GM10248 (cell line): ENCODE results near the gene PRR36.
"Not testable (repeated sequence)": the region's sequence is repeated elsewhere in the genome, so short reads cannot be mapped to it uniquely, and the experiment has no call there.

Experiments used
- CTCF ChIA-PET: fragments of 300-600 bp; sonication (Branson Sonifier 250); formaldehyde crosslinking; extraction: SDS; loops from one replicate; lab custom pipeline; 2021; ENCODE audit warnings: antibody characterized with exemption; lab: Yijun Ruan, JAX
- POLR2A ChIA-PET: fragments of 350-650 bp; sonication (Branson Sonifier 250); formaldehyde crosslinking; extraction: SDS; loops from one replicate; lab custom pipeline; 2020; ENCODE audit warnings: antibody characterized with exemption; lab: Yijun Ruan, JAX
- DNase-seq: peaks from one replicate; pipeline ENCODE4 v3.0.0; 2012; ENCODE audit errors: extremely low spot score
- TF ChIP-seq, protein P1 (sequence below): IDR thresholded peaks from 2 replicates; pipeline ENCODE4 v1.5.1; 2012; ENCODE audit warnings: mild to moderate bottlenecking, low read depth; ENCODE audit errors: extremely low read depth, missing control alignments, control extremely low read depth

Gene PRR36

DNA sequence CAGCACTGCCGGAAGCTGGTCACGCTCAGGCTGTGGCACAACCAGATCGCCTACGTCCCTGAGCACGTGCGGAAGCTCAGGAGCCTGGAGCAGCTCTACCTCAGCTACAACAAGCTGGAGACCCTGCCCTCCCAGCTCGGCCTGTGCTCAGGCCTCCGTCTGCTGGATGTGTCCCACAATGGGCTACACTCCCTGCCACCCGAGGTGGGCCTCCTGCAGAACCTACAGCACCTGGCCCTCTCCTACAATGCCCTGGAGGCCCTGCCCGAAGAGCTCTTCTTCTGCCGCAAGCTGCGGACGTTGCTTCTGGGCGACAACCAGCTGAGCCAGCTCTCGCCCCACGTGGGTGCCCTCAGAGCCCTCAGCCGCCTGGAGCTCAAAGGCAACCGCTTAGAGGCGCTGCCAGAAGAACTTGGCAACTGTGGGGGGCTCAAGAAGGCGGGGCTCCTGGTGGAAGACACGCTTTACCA is 26.2 kb upstream of the PRR36 start:
- DNase-seq = no peak
- CTCF ChIA-PET = interaction anchor here (1.0 to 7.7 kb wide), 7 partner anchors 8 to 332 kb away, joined by 3 to 60 read pairs (median 5); no protein-coding TSS in a partner anchor
- POLR2A ChIA-PET = no interaction called here
- TF ChIP-seq, protein P1, sequence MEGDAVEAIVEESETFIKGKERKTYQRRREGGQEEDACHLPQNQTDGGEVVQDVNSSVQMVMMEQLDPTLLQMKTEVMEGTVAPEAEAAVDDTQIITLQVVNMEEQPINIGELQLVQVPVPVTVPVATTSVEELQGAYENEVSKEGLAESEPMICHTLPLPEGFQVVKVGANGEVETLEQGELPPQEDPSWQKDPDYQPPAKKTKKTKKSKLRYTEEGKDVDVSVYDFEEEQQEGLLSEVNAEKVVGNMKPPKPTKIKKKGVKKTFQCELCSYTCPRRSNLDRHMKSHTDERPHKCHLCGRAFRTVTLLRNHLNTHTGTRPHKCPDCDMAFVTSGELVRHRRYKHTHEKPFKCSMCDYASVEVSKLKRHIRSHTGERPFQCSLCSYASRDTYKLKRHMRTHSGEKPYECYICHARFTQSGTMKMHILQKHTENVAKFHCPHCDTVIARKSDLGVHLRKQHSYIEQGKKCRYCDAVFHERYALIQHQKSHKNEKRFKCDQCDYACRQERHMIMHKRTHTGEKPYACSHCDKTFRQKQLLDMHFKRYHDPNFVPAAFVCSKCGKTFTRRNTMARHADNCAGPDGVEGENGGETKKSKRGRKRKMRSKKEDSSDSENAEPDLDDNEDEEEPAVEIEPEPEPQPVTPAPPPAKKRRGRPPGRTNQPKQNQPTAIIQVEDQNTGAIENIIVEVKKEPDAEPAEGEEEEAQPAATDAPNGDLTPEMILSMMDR = no peak

DNA sequence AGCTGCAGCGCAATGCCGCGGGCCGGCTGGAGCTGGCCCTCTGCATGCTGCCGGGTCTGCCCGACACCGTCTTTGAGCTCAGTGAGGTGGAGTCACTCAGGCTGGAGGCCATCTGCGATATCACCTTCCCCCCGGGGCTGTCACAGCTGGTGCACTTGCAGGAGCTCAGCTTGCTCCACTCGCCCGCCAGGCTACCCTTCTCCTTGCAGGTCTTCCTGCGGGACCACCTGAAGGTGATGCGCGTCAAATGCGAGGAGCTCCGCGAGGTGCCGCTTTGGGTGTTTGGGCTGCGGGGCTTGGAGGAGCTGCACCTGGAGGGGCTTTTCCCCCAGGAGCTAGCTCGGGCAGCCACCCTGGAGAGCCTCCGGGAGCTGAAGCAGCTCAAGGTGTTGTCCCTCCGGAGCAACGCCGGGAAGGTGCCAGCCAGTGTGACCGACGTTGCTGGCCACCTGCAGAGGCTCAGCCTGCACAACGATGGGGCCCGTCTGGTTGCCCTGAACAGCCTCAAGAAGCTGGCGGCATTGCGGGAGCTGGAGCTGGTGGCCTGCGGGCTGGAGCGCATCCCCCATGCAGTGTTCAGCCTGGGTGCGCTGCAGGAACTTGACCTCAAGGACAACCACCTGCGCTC is 25.7 kb upstream of the PRR36 start:
- TF ChIP-seq, protein P1 = no peak
- no peak for DNase-seq
- POLR2A ChIA-PET = no interaction called here
- CTCF ChIA-PET = interaction anchor here (1.0 to 7.7 kb wide), 7 partner anchors 11 to 332 kb away, joined by 3 to 60 read pairs (median 5); partner anchors contain the start of gene LRRC8E

DNA sequence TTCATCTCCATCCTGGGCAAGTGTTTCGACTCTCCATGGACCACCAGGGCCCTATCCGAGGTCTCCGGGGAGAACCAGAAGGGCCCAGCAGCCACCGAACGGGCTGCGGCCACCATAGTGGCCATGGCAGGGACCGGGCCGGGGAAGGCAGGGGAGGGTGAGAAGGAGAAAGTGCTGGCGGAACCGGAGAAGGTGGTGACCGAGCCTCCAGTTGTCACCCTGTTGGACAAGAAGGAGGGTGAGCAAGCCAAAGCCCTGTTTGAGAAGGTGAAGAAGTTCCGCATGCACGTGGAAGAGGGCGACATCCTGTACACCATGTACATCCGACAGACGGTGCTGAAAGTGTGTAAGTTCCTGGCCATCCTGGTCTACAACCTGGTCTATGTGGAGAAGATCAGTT is 24.8 kb upstream of the PRR36 start:
- CTCF ChIA-PET = interaction anchor here (1.1 to 7.7 kb wide), 4 partner anchors 10 to 48 kb away, joined by 3 to 60 read pairs (median 4); partner anchors contain the start of gene LRRC8E
- POLR2A ChIA-PET = no interaction called here
- no peak for DNase-seq
- TF ChIP-seq, protein P1 = no peak

DNA sequence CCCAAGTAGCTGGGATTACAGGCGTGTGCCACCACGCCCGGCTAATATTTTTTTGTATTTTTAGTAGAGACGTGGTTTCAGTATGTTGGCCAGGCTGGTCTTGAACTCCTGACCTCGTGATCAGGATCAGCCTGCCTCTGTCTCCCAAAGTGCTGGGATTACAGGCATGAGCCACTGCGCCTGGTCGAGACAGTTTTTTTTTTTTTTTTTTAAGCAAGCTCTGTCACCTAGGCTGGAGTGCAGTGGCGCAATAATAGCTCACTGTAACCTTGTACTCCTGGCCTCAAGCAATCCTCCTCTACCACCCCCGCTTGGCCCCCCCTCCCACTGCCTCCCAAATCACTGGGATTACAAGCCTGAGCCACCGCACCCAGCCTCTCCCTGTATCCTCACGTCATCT is 23.1 kb upstream of the PRR36 start:
- ChIA-PET CTCF (interaction anchor here (1.1 to 7.7 kb wide), 3 partner anchors 11 to 329 kb away, joined by 3 to 60 read pairs (median 4); no protein-coding TSS in a partner anchor), POLR2A (interaction anchor here (0.5 kb wide), 1 partner anchor 226 kb away, joined by 3 read pairs; no protein-coding TSS in a partner anchor)
- TF ChIP-seq, protein P1 = no peak
- no peak for DNase-seq

DNA sequence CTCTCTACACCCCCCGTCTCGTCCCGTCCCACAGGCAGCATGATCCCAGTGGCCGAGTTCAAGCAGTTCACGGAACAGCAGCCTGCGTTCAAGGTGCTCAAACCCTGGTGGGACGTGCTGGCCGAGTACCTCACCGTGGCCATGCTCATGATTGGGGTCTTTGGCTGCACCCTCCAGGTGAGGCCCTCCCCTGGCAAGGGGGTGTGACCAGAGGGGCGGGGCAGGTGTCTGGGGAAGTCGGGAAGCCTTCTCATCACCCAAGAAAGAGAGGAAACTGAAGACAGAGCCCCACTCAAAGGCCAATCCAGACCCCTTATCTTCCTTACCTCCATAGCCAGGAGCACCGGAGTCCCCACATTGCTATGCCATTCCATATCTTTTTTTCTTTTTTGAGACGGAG is 21.4 kb upstream of the PRR36 start:
- DNase-seq = no peak
- CTCF ChIA-PET = no interaction called here
- POLR2A ChIA-PET = no interaction called here
- TF ChIP-seq, protein P1 = no peak

DNA sequence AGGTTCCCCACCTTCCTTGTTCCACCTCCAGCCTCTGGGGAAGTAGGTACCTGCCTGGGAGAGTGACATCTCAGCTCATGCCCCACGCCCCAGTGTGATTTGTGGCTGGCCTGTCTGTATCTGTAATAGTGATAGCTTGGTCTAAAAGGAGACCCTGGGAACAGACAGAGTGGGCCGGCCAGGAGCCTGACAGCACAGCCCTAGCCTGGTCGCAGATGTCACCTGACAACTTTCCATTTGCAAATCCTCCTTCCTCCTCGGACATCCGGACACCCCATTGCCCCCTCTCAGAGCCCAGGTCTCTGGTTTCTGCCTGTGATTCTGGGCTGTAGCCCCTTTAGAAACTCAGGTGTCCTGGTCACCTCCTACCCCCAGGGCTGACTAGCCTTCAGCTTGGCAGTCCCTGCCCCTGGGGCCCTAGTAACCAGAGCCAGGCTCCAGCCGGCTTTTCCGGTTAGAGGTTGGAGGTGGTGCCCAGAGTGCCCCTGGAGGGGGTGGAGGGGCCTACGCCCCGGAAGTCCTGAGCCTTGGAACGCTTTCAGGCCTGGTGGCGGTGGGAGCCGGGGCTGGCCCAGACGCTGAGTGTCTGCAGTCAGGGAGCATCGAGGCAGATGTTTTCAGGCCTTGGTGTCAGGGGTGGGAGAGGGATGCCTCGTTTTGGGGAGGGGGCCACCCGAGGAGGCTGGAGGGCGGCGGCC is 20.6 kb upstream of the PRR36 start:
- ChIA-PET CTCF (interaction anchor here (1.0 to 2.1 kb wide), 5 partner anchors 9 to 42 kb away, joined by 3 to 6 read pairs (median 4); partner anchors contain the start of gene MAP2K7), POLR2A (no interaction called here)
- no peak for DNase-seq
- TF ChIP-seq, protein P1 = no peak

DNA sequence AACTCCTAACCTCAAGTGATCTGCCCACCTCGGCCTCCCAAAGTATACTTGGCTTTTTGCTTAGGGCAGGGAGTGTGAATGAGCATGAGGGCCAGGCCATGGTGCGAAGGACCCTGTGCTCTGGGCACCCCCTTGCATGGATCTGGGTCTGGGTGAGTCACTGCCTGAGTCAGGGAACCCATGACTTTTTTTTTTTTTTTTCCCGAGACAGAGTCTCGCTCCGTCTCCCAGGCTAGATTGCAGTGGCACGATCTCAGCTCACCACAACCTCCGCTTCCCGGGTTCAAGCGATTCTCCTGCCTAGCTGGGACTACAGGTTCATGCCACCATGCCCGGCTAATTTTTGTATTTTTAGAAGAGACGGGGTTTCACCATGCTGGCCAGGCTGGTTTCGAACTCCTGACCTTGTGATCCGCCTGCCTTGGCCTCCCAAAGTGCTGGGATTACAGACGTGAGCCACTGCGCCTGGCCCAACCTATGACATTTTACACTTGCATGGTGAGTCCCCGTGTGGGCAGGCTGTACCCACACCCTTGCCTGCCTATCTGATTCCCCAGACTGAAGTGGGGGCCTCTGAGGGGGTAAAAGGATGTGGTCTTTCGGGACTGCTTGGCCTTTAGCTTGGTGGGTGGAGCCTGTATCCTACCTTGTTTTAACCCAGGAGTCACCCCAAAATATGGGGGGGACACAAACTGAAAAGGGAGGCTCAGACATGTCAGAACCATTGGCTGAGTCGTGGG is 19.3 kb upstream of the PRR36 start:
- POLR2A ChIA-PET, DNase-seq: not testable (repeated sequence)
- CTCF ChIA-PET = interaction anchor here (1.4 to 2.5 kb wide), 4 partner anchors 8 to 24 kb away, joined by 4 to 11 read pairs (median 5); partner anchors contain the start of gene MAP2K7
